Parathyroid adenoma (tissue), 2 donors: ENCODE data around the gene RPS4Y1.

Experiments
- H2AFZ ChIP-seq: fragments of 300-600 bp; sonication (generic); one replicate; pipeline ENCODE4 v1.7.0; 2017; ENCODE audit warnings: antibody characterized with exemption, mild to moderate bottlenecking
- H3K27ac ChIP-seq: fragments of 300-600 bp; sonication (generic); one replicate; pipeline ENCODE4 v1.7.0; 2017
- H3K27me3 ChIP-seq: fragments of 300-600 bp; sonication (generic); one replicate; pipeline ENCODE4 v1.7.0; 2017; ENCODE audit warnings: low read length; ENCODE audit not compliant: control insufficient read depth, insufficient read depth
- H3K36me3 ChIP-seq: fragments of 300-600 bp; sonication (generic); one replicate; pipeline ENCODE4 v1.7.0; 2017; ENCODE audit warnings: low read length; ENCODE audit not compliant: control insufficient read depth, insufficient read depth
- H3K4me1 ChIP-seq: fragments of 300-600 bp; sonication (generic); one replicate; pipeline ENCODE4 v1.7.0; 2017; ENCODE audit warnings: control low read depth
- H3K4me2 ChIP-seq: fragments of 300-600 bp; sonication (generic); one replicate; pipeline ENCODE4 v1.7.0; 2017; ENCODE audit warnings: low read length
- H3K4me3 ChIP-seq: fragments of 300-600 bp; sonication (generic); one replicate; pipeline ENCODE4 v1.7.0; 2017; ENCODE audit warnings: low read depth, low read length
- H3K79me2 ChIP-seq: fragments of 300-600 bp; sonication (generic); one replicate; pipeline ENCODE4 v1.7.0; 2017; ENCODE audit warnings: control low read depth
- H3K9ac ChIP-seq: fragments of 300-600 bp; sonication (generic); one replicate; pipeline ENCODE4 v1.7.0; 2017; ENCODE audit warnings: mild to moderate bottlenecking
- H3K9me3 ChIP-seq: fragments of 300-600 bp; sonication (generic); one replicate; pipeline ENCODE4 v1.7.0; 2017; ENCODE audit warnings: low read length; ENCODE audit not compliant: control insufficient read depth
- CTCF ChIP-seq: fragments of 300-600 bp; sonication (generic); IDR thresholded peaks from one replicate; pipeline ENCODE4 v1.7.0; 2017; ENCODE audit warnings: antibody characterized with exemption, mild to moderate bottlenecking
- donor health status: primary hyperparathyroidism.

The RPS4Y1 gene

GRCh38 chrY:2824471-2824870, 16.9 kb upstream of the RPS4Y1 start:
- Histone ChIP-seq H3K27me3 (no peaks in the 10 kb centered on the region), H3K9ac (no peak overlapping the region), H3K27ac (no peak overlapping the region), H3K4me2 (no peak overlapping the region), H3K4me3 (no peak overlapping the region), H2AFZ (no peak overlapping the region), H3K79me2 (no peaks in the 10 kb centered on the region), H3K4me1 (no peaks in the 10 kb centered on the region), H3K36me3 (no peaks in the 10 kb centered on the region), H3K9me3 (no peaks in the 10 kb centered on the region)
- TF ChIP-seq CTCF, result no peak

GRCh38 chrY:2828497-2828896, 12.9 kb upstream of the RPS4Y1 start:
- Histone ChIP-seq H3K9ac (no peak overlapping the region), H3K9me3 (no peaks in the 10 kb centered on the region)

GRCh38 chrY:2835230-2835629, 6.2 kb upstream of the RPS4Y1 start:
- Histone ChIP-seq H3K27me3 (no peaks in the 10 kb centered on the region), H3K9me3 (no peaks in the 10 kb centered on the region), H3K36me3 (no peaks in the 10 kb centered on the region), H3K9ac (no peak overlapping the region), H3K4me3 (no peak overlapping the region), H2AFZ (no peak overlapping the region), H3K4me2 (no peak overlapping the region), H3K27ac (no peak overlapping the region), H3K4me1 (no peaks in the 10 kb centered on the region), H3K79me2 (no peaks in the 10 kb centered on the region)
- no peak for TF ChIP-seq CTCF

More at GRCh38 chrY:2828497-2828896, 12.9 kb upstream of the RPS4Y1 start:
- H3K27ac ChIP-seq, result no peak overlapping the region
- H3K36me3 ChIP-seq, result no peaks in the 10 kb centered on the region
- H3K4me1 ChIP-seq, result no peaks in the 10 kb centered on the region
- no peak overlapping the region for H2AFZ ChIP-seq
- no peak overlapping the region for H3K4me3 ChIP-seq
- no peak overlapping the region for H3K4me2 ChIP-seq
- H3K79me2 ChIP-seq, result no peaks in the 10 kb centered on the region
- no peaks in the 10 kb centered on the region for H3K27me3 ChIP-seq
- TF ChIP-seq CTCF, result no peak

GRCh38 chrY:2837078-2837477, 4.3 kb upstream of the RPS4Y1 start:
- H3K9me3 ChIP-seq, result no peaks in the 10 kb centered on the region
- H3K9ac ChIP-seq, result no peak overlapping the region
- H3K4me1 ChIP-seq, result no peaks in the 10 kb centered on the region
- H3K27me3 ChIP-seq, result no peaks in the 10 kb centered on the region
- no peak overlapping the region for H3K4me3 ChIP-seq
- no peak for TF ChIP-seq CTCF
- H2AFZ ChIP-seq, result no peak overlapping the region
- no peak overlapping the region for H3K27ac ChIP-seq
- H3K36me3 ChIP-seq, result no peaks in the 10 kb centered on the region
- H3K4me2 ChIP-seq, result no peak overlapping the region
- H3K79me2 ChIP-seq, result no peaks in the 10 kb centered on the region

- no peak overlapping the region for H3K9ac ChIP-seq
- no peak overlapping the region for H3K27ac ChIP-seq
- TF ChIP-seq CTCF, result no peak
- H3K4me2 ChIP-seq, result no peak overlapping the region
- H3K36me3 ChIP-seq, result no peaks in the 10 kb centered on the region
- H3K4me3 ChIP-seq, result no peak overlapping the region
- H3K79me2 ChIP-seq, result no peaks in the 10 kb centered on the region
- H3K4me1 ChIP-seq, result no peaks in the 10 kb centered on the region
- H2AFZ ChIP-seq, result no peak overlapping the region
- H3K27me3 ChIP-seq, result no peaks in the 10 kb centered on the region
- no peaks in the 10 kb centered on the region for H3K9me3 ChIP-seq
Observed at GRCh38 chrY:2837932-2838331, 3.5 kb upstream of the RPS4Y1 start.
